SU-DHL-6 (cell line): ENCODE data around the gene MESP2.

ENCODE experiments used
- EZH2phosphoT487 ChIP-seq: fragments of 200-600 bp; sonication (generic), shearing (Covaris generic); conservative IDR thresholded peaks from 2 replicates; pipeline ENCODE4 v1.6.1; 2018; ENCODE audit warnings: mild to moderate bottlenecking, antibody characterized with exemption, low read length, moderate library complexity, mixed read lengths
- TF ChIP-seq, protein P1 (sequence below): fragments of 200-600 bp; sonication (generic); IDR thresholded peaks from one replicate; pipeline ENCODE4 v1.5.1; 2017; ENCODE audit warnings: antibody characterized with exemption, mild to moderate bottlenecking, low read length, moderate library complexity; ENCODE audit not compliant: insufficient read depth, poor library complexity, severe bottlenecking

- TF ChIP-seq, protein P1, sequence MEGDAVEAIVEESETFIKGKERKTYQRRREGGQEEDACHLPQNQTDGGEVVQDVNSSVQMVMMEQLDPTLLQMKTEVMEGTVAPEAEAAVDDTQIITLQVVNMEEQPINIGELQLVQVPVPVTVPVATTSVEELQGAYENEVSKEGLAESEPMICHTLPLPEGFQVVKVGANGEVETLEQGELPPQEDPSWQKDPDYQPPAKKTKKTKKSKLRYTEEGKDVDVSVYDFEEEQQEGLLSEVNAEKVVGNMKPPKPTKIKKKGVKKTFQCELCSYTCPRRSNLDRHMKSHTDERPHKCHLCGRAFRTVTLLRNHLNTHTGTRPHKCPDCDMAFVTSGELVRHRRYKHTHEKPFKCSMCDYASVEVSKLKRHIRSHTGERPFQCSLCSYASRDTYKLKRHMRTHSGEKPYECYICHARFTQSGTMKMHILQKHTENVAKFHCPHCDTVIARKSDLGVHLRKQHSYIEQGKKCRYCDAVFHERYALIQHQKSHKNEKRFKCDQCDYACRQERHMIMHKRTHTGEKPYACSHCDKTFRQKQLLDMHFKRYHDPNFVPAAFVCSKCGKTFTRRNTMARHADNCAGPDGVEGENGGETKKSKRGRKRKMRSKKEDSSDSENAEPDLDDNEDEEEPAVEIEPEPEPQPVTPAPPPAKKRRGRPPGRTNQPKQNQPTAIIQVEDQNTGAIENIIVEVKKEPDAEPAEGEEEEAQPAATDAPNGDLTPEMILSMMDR, result no peak
- TF ChIP-seq EZH2phosphoT487, result no peak
These were observed 26.1 kb upstream of the MESP2 start for GRCh38 chr15:89749951-89750559.
